DND-41 (cell line): ENCODE measurements around the gene ANKRD13D.

Source experiments
- CTCF ChIP-seq: IDR thresholded peaks from 2 replicates; pipeline ENCODE4 v1.5.1; 2012; ENCODE audit warnings: borderline replicate concordance, low read length, moderate library complexity, mild to moderate bottlenecking; ENCODE audit not compliant: poor library complexity, severe bottlenecking; ENCODE audit errors: extremely low read depth
- EZH2 ChIP-seq: IDR thresholded peaks from 3 replicates; pipeline ENCODE4 v1.6.1; 2012; ENCODE audit warnings: borderline replicate concordance, low read depth, mild to moderate bottlenecking, moderate library complexity, low read length, inconsistent platforms; ENCODE audit not compliant: severe bottlenecking

- TF ChIP-seq CTCF (no peak), EZH2 (no peak)
Measured at GRCh38 chr11:67301313-67301921, 12.3 kb downstream of the ANKRD13D start.
